K562 (cell line): ENCODE data around the gene STX18. TPM values are rescaled to one million over a fixed set of nuclear protein-coding genes. Genes with fewer than 3 reads are reported as not detected.

Experiments
- ATAC-seq: fragments of 200-7000 bp; cut with Tn5 transposase; 3 replicates; pipeline ENCODE4 v1.9.1; 2020; ENCODE audit warnings: moderate library complexity
- BruUV-seq: library from RNA; stranded (reverse); fragments of 400-500 nt; replicated peaks from 2 replicates; lab custom pipeline; 2021; lab: Mats Ljungman, UMichigan
- CTCF ChIA-PET: fragments of 300-600 bp; formaldehyde crosslinking; extraction: SDS; loops from one replicate; lab custom pipeline; 2021; ENCODE audit warnings: low intra/inter-chr PET ratio; lab: Yijun Ruan, JAX
- POLR2A ChIA-PET: fragments of 300-600, 350-650 bp; sonication (Branson Sonifier 250); formaldehyde crosslinking; extraction: SDS; loops from one replicate; lab custom pipeline; 2021; ENCODE audit warnings: antibody characterized with exemption, inconsistent platforms; lab: Yijun Ruan, JAX
- DNase-seq, 4 experiments: peaks; one replicate each; pipeline versions ENCODE4 v3.0.0 to v3.0.0-alpha.2; 2011 to 2018; ENCODE audit warnings: low spot score in 3 of 4, mixed read lengths in 3 of 4; ENCODE audit errors: extremely low read depth in 1 of 4
- FAIRE-seq: peaks from 2 replicates; lab custom pipeline; 2011; peaks lifted over from hg19 to GRCh38; lab: Jason Lieb, UNC
- H2AFZ ChIP-seq: 2 replicates; pipeline ENCODE4 v1.6.0; 2011; ENCODE audit warnings: low read depth, low read length, control low read depth, inconsistent platforms
- H3K27ac ChIP-seq: fragments of 200-600 bp; 3 replicates; pipeline ENCODE4 v1.8.0; 2011; ENCODE audit warnings: low read depth, mild to moderate bottlenecking, control low read depth, inconsistent platforms, low read length, moderate library complexity, mixed read lengths; ENCODE audit errors: extremely low read depth
- H3K27me3 ChIP-seq, 2 experiments: fragments of 300-600 bp in 1 of 2; 2 replicates in 1 of 2; 3 replicates in 1 of 2; pipeline versions ENCODE4 v1.6.0 to v1.8.0; 2011; ENCODE audit warnings: inconsistent platforms in 2 of 2, low read length in 2 of 2, mild to moderate bottlenecking in 1 of 2, mixed read lengths in 1 of 2, moderate library complexity in 1 of 2; ENCODE audit not compliant: control insufficient read depth in 2 of 2, insufficient read depth in 2 of 2
- H3K36me3 ChIP-seq: fragments of 300-600 bp; 3 replicates; pipeline ENCODE4 v1.8.0; 2011; ENCODE audit warnings: mild to moderate bottlenecking, low read length, inconsistent platforms; ENCODE audit not compliant: control insufficient read depth, insufficient read depth
- H3K4me1 ChIP-seq, 2 experiments: fragments of 200-600 bp in 1 of 2; replicated peaks in 1 of 2; 2 replicates in 1 of 2; 3 replicates in 1 of 2; pipeline versions ENCODE4 v1.5.1 to v1.8.0; 2011; ENCODE audit warnings: inconsistent platforms in 2 of 2, low read length in 2 of 2, mild to moderate bottlenecking in 1 of 2, mixed read lengths in 1 of 2, moderate library complexity in 1 of 2; ENCODE audit not compliant: control insufficient read depth in 2 of 2, insufficient read depth in 2 of 2
- H3K4me2 ChIP-seq: 2 replicates; pipeline ENCODE4 v1.6.1; 2011; ENCODE audit warnings: low read length, control low read depth, inconsistent platforms, mixed read lengths; ENCODE audit not compliant: insufficient read depth
- H3K4me3 ChIP-seq: fragments of 200-600 bp; sonication (generic), shearing (Covaris generic); 2 replicates; pipeline ENCODE4 v1.5.1; 2016; ENCODE audit warnings: control low read depth, inconsistent platforms
- H3K79me2 ChIP-seq: fragments of 200-600 bp; 3 replicates; pipeline ENCODE4 v1.8.0; 2011; ENCODE audit warnings: low read length, inconsistent platforms; ENCODE audit not compliant: control insufficient read depth, insufficient read depth
- H3K9ac ChIP-seq, 2 experiments: 2 replicates each; pipeline versions ENCODE4 v1.6.0 to v1.6.1; 2011; ENCODE audit warnings: low read depth in 2 of 2, low read length in 2 of 2, control low read depth in 1 of 2, inconsistent platforms in 1 of 2, mild to moderate bottlenecking in 1 of 2, mixed read lengths in 1 of 2; ENCODE audit not compliant: insufficient read depth in 1 of 2
- H3K9me1 ChIP-seq: one replicate; pipeline ENCODE4 v1.6.0; 2011; ENCODE audit warnings: inconsistent platforms, mild to moderate bottlenecking, low read length, moderate library complexity; ENCODE audit not compliant: control insufficient read depth, insufficient read depth
- H3K9me3 ChIP-seq: replicated peaks from 2 replicates; pipeline ENCODE4 v1.5.1; 2011; ENCODE audit warnings: low read depth, low read length, inconsistent platforms; ENCODE audit not compliant: control insufficient read depth, insufficient read depth
- H4K20me1 ChIP-seq: replicated peaks from 2 replicates; pipeline ENCODE4 v1.6.1; 2011; ENCODE audit warnings: low read length, inconsistent platforms, mixed read lengths; ENCODE audit not compliant: control insufficient read depth, insufficient read depth
- CBX3 ChIP-seq, 2 experiments: IDR thresholded peaks; 1 replicate in 1 of 2; 2 replicates in 1 of 2; pipeline ENCODE4 v1.6.1; 2012; ENCODE audit warnings: inconsistent platforms in 2 of 2, low read length in 2 of 2, borderline replicate concordance in 1 of 2, control low read depth in 1 of 2
- FOXA3 ChIP-seq, 2 experiments: fragments of 450-650 bp in 1 of 2; sonication (generic) in 1 of 2; formaldehyde crosslinking; IDR thresholded peaks in 1 of 2; conservative IDR thresholded peaks in 1 of 2; 2 replicates each; pipeline versions ENCODE4 v1.4.0 to v1.8.0; 2020 to 2022; ENCODE audit warnings: mild to moderate bottlenecking in 2 of 2, missing genetic modification reagents in 1 of 2
- GABPA ChIP-seq: fragments of 200-800 bp; sonication (Bioruptor generic); conservative IDR thresholded peaks from 2 replicates; pipeline ENCODE4 v1.6.1; 2016; ENCODE audit warnings: low read depth, missing genetic modification characterization, missing compliant biosample characterization
- ILF3 ChIP-seq: fragments of 450-650 bp; IDR thresholded peaks from 2 replicates; pipeline ENCODE4 v1.6.1; 2018; ENCODE audit warnings: antibody characterized with exemption, mild to moderate bottlenecking, moderate library complexity, borderline replicate concordance
- KAT7 ChIP-seq: sonication (generic); formaldehyde crosslinking; IDR thresholded peaks from 2 replicates; pipeline ENCODE4 v1.8.0; 2022; ENCODE audit warnings: missing genetic modification reagents, mild to moderate bottlenecking, borderline replicate concordance
- KLF10 ChIP-seq: fragments of 250-450 bp; sonication (Bioruptor Pico); IDR thresholded peaks from 2 replicates; pipeline ENCODE4 v1.6.1; 2021; ENCODE audit warnings: matching md5 sums
- NR1H2 ChIP-seq: sonication (generic); formaldehyde crosslinking; IDR thresholded peaks from 2 replicates; pipeline ENCODE4 v1.4.0; 2020; ENCODE audit warnings: mild to moderate bottlenecking, missing genetic modification reagents
- PHTF2 ChIP-seq: fragments of 250-450 bp; sonication (Bioruptor Pico); IDR thresholded peaks from 2 replicates; pipeline ENCODE4 v1.5.0; 2021; ENCODE audit warnings: mild to moderate bottlenecking
- POLR2AphosphoS2 ChIP-seq: IDR thresholded peaks from 2 replicates; pipeline ENCODE4 v1.6.1; 2012; ENCODE audit warnings: low read length, improper control_type of control experiment
- RFX1 ChIP-seq: fragments of 450-650 bp; IDR thresholded peaks from 2 replicates; pipeline ENCODE4 v1.6.1; 2016; ENCODE audit warnings: mild to moderate bottlenecking, moderate library complexity
- RNF2 ChIP-seq: sonication (generic); IDR thresholded peaks from 2 replicates; pipeline ENCODE4 v1.6.1; 2016
- SAFB2 ChIP-seq: fragments of 200-400 bp; formaldehyde crosslinking; IDR thresholded peaks from 2 replicates; pipeline ENCODE4 v1.6.1; 2018; ENCODE audit warnings: borderline replicate concordance, low read length, low read depth, moderate library complexity; ENCODE audit not compliant: severe bottlenecking
- SMARCA5 ChIP-seq: fragments of 450-650 bp; IDR thresholded peaks from 2 replicates; pipeline ENCODE4 v1.6.1; 2016
- STAG1 ChIP-seq: sonication (generic); formaldehyde crosslinking; IDR thresholded peaks from 2 replicates; pipeline ENCODE4 v1.5.0; 2020; ENCODE audit warnings: missing genetic modification reagents, borderline replicate concordance
- THRAP3 ChIP-seq: fragments of 450-650 bp; IDR thresholded peaks from 2 replicates; pipeline ENCODE4 v1.6.1; 2016; ENCODE audit warnings: mild to moderate bottlenecking, inconsistent platforms, borderline replicate concordance
- TOE1 ChIP-seq, 2 experiments: fragments of 450-650 bp in 1 of 2; sonication (generic) in 1 of 2; formaldehyde crosslinking in 1 of 2; IDR thresholded peaks; 2 replicates each; pipeline versions ENCODE4 v1.7.1 to v1.8.0; 2016 to 2022; ENCODE audit warnings: borderline replicate concordance in 2 of 2, mild to moderate bottlenecking in 2 of 2, antibody characterized with exemption in 1 of 2, inconsistent platforms in 1 of 2, low read depth in 1 of 2, missing genetic modification reagents in 1 of 2, moderate library complexity in 1 of 2
- TRIM28 ChIP-seq: fragments of 450-650 bp; IDR thresholded peaks from 2 replicates; pipeline ENCODE4 v1.6.1; 2017
- ZBTB34 ChIP-seq: fragments of 250-450 bp; sonication (Bioruptor Pico); IDR thresholded peaks from 2 replicates; pipeline ENCODE4 v1.8.0; 2021; ENCODE audit warnings: mild to moderate bottlenecking, moderate library complexity
- ZNF436 ChIP-seq: fragments of 250-450, 450-650 bp; sonication (Bioruptor Pico); formaldehyde crosslinking; IDR thresholded peaks from 2 replicates; pipeline ENCODE4 v1.7.0; 2020; ENCODE audit warnings: mild to moderate bottlenecking
- whole genome bisulfite sequencing: fragments of 100-300 bp; shearing (Covaris generic); methylation state at CpG from one replicate; pipeline ENCODE4 v1.1.6; 2016; ENCODE audit warnings: low coverage, mixed read lengths; ENCODE audit not compliant: insufficient coverage; ENCODE audit errors: missing lambda C conversion rate; 5-methylcytosine and 5-hydroxymethylcytosine counted together
- in situ Hi-C: fragments of 300-500 bp; cut with MboI; formaldehyde crosslinking; loops from 4 replicates; pipeline ENCODE4 v1.15.0; 2018; ENCODE audit warnings: inconsistent platforms, mixed read lengths
- intact Hi-C: fragments of 100-400 bp; cut with micrococcal nuclease; formaldehyde crosslinking; loops from 2 replicates; pipeline ENCODE4 v1.14.2; 2022
- polyA plus RNA-seq, 8 experiments: library from polyadenylated mRNA; depleted of rRNA in 4 of 8; stranded (reverse) in 5 of 8; unstranded in 3 of 8; fragments of >200 nt; fragmentation: Nextera tagmentation in 2 of 8; fragmentation: Illumina TruSeq in 1 of 8; extraction: Ambion mirVana in 2 of 8; extraction: Trizol in 1 of 8; gene quantifications; 2 replicates each; pipeline versions ENCODE4 v1.2.1 to v1.2.3, GENCODE V29; 2011 to 2014; ENCODE audit warnings: inconsistent platforms in 1 of 8, missing spikeins in 1 of 8
- total RNA-seq, 7 experiments: library from RNA; depleted of rRNA in 6 of 7; stranded (reverse); fragments of >200 nt in 6 of 7; fragmentation: Illumina TruSeq in 2 of 7; extraction: Trizol in 2 of 7; gene quantifications; 2 replicates each; pipeline versions ENCODE4 v1.2.1 to v1.2.3, GENCODE V29; 2011 to 2021; ENCODE audit warnings: low replicate concordance in 1 of 7

The STX18 gene
- total and polyA plus RNA-seq, 9 of the 15 experiments (the other 6 are each of a cell fraction or from before 2014, with no cell fraction given), result 6.2 to 41.7 (median 22.7) TPM

GRCh38 chr4:4419896-4420295 is 122.0 kb downstream of the STX18 start:
- Histone ChIP-seq H2AFZ (no peak overlapping the region), H3K27me3 (peaks cover 0 to 14% of the 10 kb centered on the region in 2 experiments; a peak in 2 of 5 replicates), H4K20me1 (no peaks in the 10 kb centered on the region; the same call in 1 of the 2 replicates), H3K27ac (no peak overlapping the region), H3K9me3 (no peaks in the 10 kb centered on the region), H3K36me3 (peaks cover 37% of the 10 kb centered on the region; the same call in 2 of the 3 replicates), H3K4me3 (no peak overlapping the region), H3K9me1 (no peaks in the 10 kb centered on the region), H3K9ac (no peak overlapping the region), H3K4me1 (peaks cover 0 to 6% of the 10 kb centered on the region in 2 experiments; a peak in 2 of 5 replicates), H3K79me2 (no peaks in the 10 kb centered on the region), H3K4me2 (no peak overlapping the region)
- no peak for FAIRE-seq
- ATAC-seq, result no peak
- CTCF ChIA-PET, result no interaction called here
- DNase-seq, result no peak
- in situ Hi-C loops, result no loop called here
- intact Hi-C loops, result no loop called here
- BruUV-seq, result no TSS peak
- 87% methylated on average over 12 of the region's 12 CpGs for WGBS
- POLR2A ChIA-PET, result no interaction called here
- TF ChIP-seq KLF10 (CRISPR knock-in tag), result no peak
- TF ChIP-seq RNF2, result no peak
- TF ChIP-seq KAT7 (CRISPR knock-in tag), result no peak
- no peak for TF ChIP-seq SAFB2
- TF ChIP-seq RFX1, result no peak
- no peak for TF ChIP-seq TOE1 (IDR thresholded peaks at IDR 0.05; ENCODE audit: borderline replicate concordance)
- TF ChIP-seq TOE1 (CRISPR knock-in tag; IDR thresholded peaks at IDR 0.05; ENCODE audit: borderline replicate concordance, low read depth), result no peak
- TF ChIP-seq TRIM28, result no peak
- TF ChIP-seq FOXA3 (CRISPR knock-in tag; conservative IDR thresholded peaks at IDR 0.05 in 1 of 2, IDR thresholded peaks at IDR 0.05 in 1 of 2), result no peak
- TF ChIP-seq NR1H2, result no peak
- TF ChIP-seq STAG1 (CRISPR knock-in tag), result no peak
- no peak for TF ChIP-seq THRAP3
- TF ChIP-seq PHTF2 (CRISPR knock-in tag), result no peak
- TF ChIP-seq ZBTB34 (CRISPR knock-in tag), result no peak
- no peak for TF ChIP-seq GABPA
- no peak for TF ChIP-seq ILF3
- TF ChIP-seq SMARCA5, result no peak
- no peak for TF ChIP-seq POLR2AphosphoS2
- no peak for TF ChIP-seq ZNF436 (CRISPR knock-in tag)
- TF ChIP-seq CBX3 (IDR thresholded peaks at IDR 0.05; ENCODE audit: borderline replicate concordance in 1 of 2, low read length in 2 of 2), result no peak
